GM21825 (cell line): ENCODE measurements around the gene RGS6.
A peak's percentile ranks its signal among the peaks of the same experiment; 100 is the strongest.

Source experiments
- ATAC-seq: cut with Tn5 transposase; IDR thresholded peaks from one replicate; pipeline ENCODE4 v1.9.1; 2021; ENCODE audit warnings: mild to moderate bottlenecking, moderate library complexity; ENCODE audit not compliant: unreplicated experiment

RGS6 gene

GRCh38 chr14:72565917-72566316 is 633.7 kb downstream of the RGS6 start:
- ATAC-seq: no peak

GRCh38 chr14:72567226-72567625 is 635.0 kb downstream of the RGS6 start:
- no peak for ATAC-seq

GRCh38 chr14:72568296-72568992 is 636.2 kb downstream of the RGS6 start:
- no peak for ATAC-seq

- no peak for ATAC-seq
Measured at GRCh38 chr14:72573725-72574417, 641.6 kb downstream of the RGS6 start.

GRCh38 chr14:72574715-72575114 is 642.5 kb downstream of the RGS6 start:
- ATAC-seq: no peak

- no peak for ATAC-seq
Measured at GRCh38 chr14:72576258-72576657, 644.0 kb downstream of the RGS6 start.

GRCh38 chr14:72577521-72577920 is 645.3 kb downstream of the RGS6 start:
- ATAC-seq: no peak

GRCh38 chr14:72578514-72578913 is 646.3 kb downstream of the RGS6 start:
- no peak for ATAC-seq

- no peak for ATAC-seq
Measured at GRCh38 chr14:72582582-72582981, 650.4 kb downstream of the RGS6 start.

GRCh38 chr14:72583316-72584272 is 651.4 kb downstream of the RGS6 start:
- no peak for ATAC-seq

GRCh38 chr14:72588521-72588920 is 656.3 kb downstream of the RGS6 start:
- no peak for ATAC-seq

GRCh38 chr14:72589652-72590051 is 657.4 kb downstream of the RGS6 start:
- ATAC-seq: no peak

- no peak for ATAC-seq
Measured at GRCh38 chr14:72590577-72590976, 658.3 kb downstream of the RGS6 start.

- no peak for ATAC-seq
Measured at GRCh38 chr14:72591391-72591790, 659.2 kb downstream of the RGS6 start.

- ATAC-seq: peak; percentile 69
Measured at GRCh38 chr14:72594099-72594901, 662.1 kb downstream of the RGS6 start.

- ATAC-seq: no peak
Measured at GRCh38 chr14:72595152-72595862, 663.1 kb downstream of the RGS6 start.

GRCh38 chr14:72597252-72598233 is 665.3 kb downstream of the RGS6 start:
- no peak for ATAC-seq

GRCh38 chr14:72598306-72598705 is 666.1 kb downstream of the RGS6 start:
- ATAC-seq: no peak
